WTC11 (cell line): ENCODE results near the gene PKMYT1.

Source experiments
- CREB1 ChIP-seq: sonication (generic); formaldehyde crosslinking; IDR thresholded peaks from 2 replicates; pipeline ENCODE4 v1.8.0; 2023; ENCODE audit warnings: mild to moderate bottlenecking, missing genetic modification reagents
- E2F5 ChIP-seq: sonication (generic); formaldehyde crosslinking; IDR thresholded peaks from 2 replicates; pipeline ENCODE4 v1.8.1; 2022; ENCODE audit warnings: mild to moderate bottlenecking, moderate library complexity, missing genetic modification reagents
- JUN ChIP-seq: sonication (generic); formaldehyde crosslinking; IDR thresholded peaks from 2 replicates; pipeline ENCODE4 v1.8.0; 2023; ENCODE audit warnings: mild to moderate bottlenecking, missing genetic modification reagents
- ZBTB21 ChIP-seq: sonication (generic); formaldehyde crosslinking; IDR thresholded peaks from 2 replicates; pipeline ENCODE4 v1.8.1; 2023; ENCODE audit warnings: mild to moderate bottlenecking, missing genetic modification reagents, borderline replicate concordance
- ZBTB43 ChIP-seq: sonication (generic); formaldehyde crosslinking; IDR thresholded peaks from 2 replicates; pipeline ENCODE4 v1.8.1; 2023; ENCODE audit warnings: mild to moderate bottlenecking, missing genetic modification reagents
- ZNF423 ChIP-seq: fragments of 250-450 bp; sonication (Bioruptor Pico); IDR thresholded peaks from 2 replicates; pipeline ENCODE4 v2.1.2; 2022; ENCODE audit warnings: mild to moderate bottlenecking, moderate library complexity
- TF ChIP-seq, protein P1 (sequence below): fragments of 200-600 bp; IDR thresholded peaks from 2 replicates; pipeline ENCODE4 v1.8.0; 2022; ENCODE audit warnings: antibody characterized with exemption
- TF ChIP-seq, protein P2 (sequence below): fragments of 250-450 bp; sonication (Bioruptor Pico); IDR thresholded peaks from 2 replicates; pipeline ENCODE4 v2.1.2; 2022; ENCODE audit warnings: mild to moderate bottlenecking, moderate library complexity
- TF ChIP-seq, protein P3 (sequence below): sonication (generic); formaldehyde crosslinking; conservative IDR thresholded peaks from 2 replicates; pipeline ENCODE4 v1.8.1; 2022; ENCODE audit warnings: mild to moderate bottlenecking, missing genetic modification reagents

DNA sequence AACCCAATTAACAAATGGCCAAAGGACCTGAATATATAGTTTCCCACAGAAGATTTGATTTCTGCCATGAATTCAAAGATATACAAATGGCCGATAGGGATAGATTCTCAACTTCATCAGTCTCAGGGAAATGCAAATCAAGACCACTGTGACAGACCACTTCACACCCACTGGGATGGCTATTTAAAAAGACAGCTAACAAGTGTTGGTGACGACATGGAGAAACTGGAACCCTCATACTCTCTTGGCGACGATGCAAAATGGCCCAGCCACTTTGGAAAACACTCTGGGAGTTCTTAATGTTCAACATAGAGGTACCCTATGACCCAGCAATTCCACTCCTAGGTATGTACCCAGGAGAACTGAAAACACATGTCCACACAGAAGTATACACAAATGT is 33.6 kb downstream of the PKMYT1 start:
- TF ChIP-seq, protein P1, sequence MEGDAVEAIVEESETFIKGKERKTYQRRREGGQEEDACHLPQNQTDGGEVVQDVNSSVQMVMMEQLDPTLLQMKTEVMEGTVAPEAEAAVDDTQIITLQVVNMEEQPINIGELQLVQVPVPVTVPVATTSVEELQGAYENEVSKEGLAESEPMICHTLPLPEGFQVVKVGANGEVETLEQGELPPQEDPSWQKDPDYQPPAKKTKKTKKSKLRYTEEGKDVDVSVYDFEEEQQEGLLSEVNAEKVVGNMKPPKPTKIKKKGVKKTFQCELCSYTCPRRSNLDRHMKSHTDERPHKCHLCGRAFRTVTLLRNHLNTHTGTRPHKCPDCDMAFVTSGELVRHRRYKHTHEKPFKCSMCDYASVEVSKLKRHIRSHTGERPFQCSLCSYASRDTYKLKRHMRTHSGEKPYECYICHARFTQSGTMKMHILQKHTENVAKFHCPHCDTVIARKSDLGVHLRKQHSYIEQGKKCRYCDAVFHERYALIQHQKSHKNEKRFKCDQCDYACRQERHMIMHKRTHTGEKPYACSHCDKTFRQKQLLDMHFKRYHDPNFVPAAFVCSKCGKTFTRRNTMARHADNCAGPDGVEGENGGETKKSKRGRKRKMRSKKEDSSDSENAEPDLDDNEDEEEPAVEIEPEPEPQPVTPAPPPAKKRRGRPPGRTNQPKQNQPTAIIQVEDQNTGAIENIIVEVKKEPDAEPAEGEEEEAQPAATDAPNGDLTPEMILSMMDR: no peak
- TF ChIP-seq ZBTB21 (no peak), E2F5 (CRISPR knock-in tag) (no peak), JUN (CRISPR knock-in tag) (no peak), ZNF423 (CRISPR knock-in tag) (no peak), ZBTB43 (CRISPR knock-in tag) (no peak), CREB1 (CRISPR knock-in tag) (no peak)
- TF ChIP-seq, protein P2, sequence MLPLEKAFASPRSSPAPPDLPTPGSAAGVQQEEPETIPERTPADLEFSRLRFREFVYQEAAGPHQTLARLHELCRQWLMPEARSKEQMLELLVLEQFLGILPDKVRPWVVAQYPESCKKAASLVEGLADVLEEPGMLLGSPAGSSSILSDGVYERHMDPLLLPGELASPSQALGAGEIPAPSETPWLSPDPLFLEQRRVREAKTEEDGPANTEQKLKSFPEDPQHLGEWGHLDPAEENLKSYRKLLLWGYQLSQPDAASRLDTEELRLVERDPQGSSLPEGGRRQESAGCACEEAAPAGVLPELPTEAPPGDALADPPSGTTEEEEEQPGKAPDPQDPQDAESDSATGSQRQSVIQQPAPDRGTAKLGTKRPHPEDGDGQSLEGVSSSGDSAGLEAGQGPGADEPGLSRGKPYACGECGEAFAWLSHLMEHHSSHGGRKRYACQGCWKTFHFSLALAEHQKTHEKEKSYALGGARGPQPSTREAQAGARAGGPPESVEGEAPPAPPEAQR (CRISPR knock-in tag): no peak
- TF ChIP-seq, protein P3, sequence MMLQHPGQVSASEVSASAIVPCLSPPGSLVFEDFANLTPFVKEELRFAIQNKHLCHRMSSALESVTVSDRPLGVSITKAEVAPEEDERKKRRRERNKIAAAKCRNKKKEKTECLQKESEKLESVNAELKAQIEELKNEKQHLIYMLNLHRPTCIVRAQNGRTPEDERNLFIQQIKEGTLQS (CRISPR knock-in tag): no peak
